ENCODE measurements around the gene RSPH10B2.
"Not testable (repeated sequence)": the region's sequence is repeated elsewhere in the genome, so short reads cannot be mapped to it uniquely, and the experiment has no call there.

GRCh38 chr7:6829616-6830015, 75.7 kb downstream of the RSPH10B2 start:
- not testable (repeated sequence) for TF ChIP-seq POLR2A (IDR thresholded peaks at IDR 0.05; ENCODE audit: low read length); SMC3 (IDR thresholded peaks at IDR 0.05); MAX (IDR thresholded peaks at IDR 0.05); MYC (IDR thresholded peaks at IDR 0.05; ENCODE audit: borderline replicate concordance, low read length); EP300 (IDR thresholded peaks at IDR 0.05)

All from A549 (cell line).